Body of pancreas (tissue), 4 donors: ENCODE results near the gene LITAF. TPM values are rescaled to one million over a fixed set of nuclear protein-coding genes. Genes with fewer than 3 reads are reported as not detected.
"Not testable (repeated sequence)": the region's sequence is repeated elsewhere in the genome, so short reads cannot be mapped to it uniquely, and the experiment has no call there.

ENCODE experiments used
- ATAC-seq: fragments of 150-250 bp; one replicate; pipeline ENCODE4 v1.9.1; 2016
- DNase-seq, 4 donors: peaks; one replicate each; pipeline ENCODE4 v3.0.0-alpha.2; 2019
- H3K27ac ChIP-seq, 4 donors: fragments of 200-600 bp; sonication (generic); 1 replicate in 3 of 4; 2 replicates in 1 of 4; pipeline versions ENCODE4 v1.5.1 to v1.6.1; 2016 to 2019; ENCODE audit warnings: mild to moderate bottlenecking in 1 of 4, mixed read lengths in 1 of 4, moderate library complexity in 1 of 4
- H3K27me3 ChIP-seq, 2 donors: fragments of 200-600 bp; sonication (generic); one replicate each; pipeline ENCODE4 v1.6.0; 2016; ENCODE audit warnings: mild to moderate bottlenecking in 1 of 2
- H3K36me3 ChIP-seq, 2 donors: fragments of 200-600 bp; sonication (generic); replicated peaks in 1 of 2; 2 replicates each; pipeline ENCODE4 v1.5.1; 2016; ENCODE audit warnings: low read depth in 2 of 2; ENCODE audit not compliant: insufficient read depth in 1 of 2
- H3K4me1 ChIP-seq: fragments of 200-600 bp; sonication (generic); one replicate; pipeline ENCODE4 v1.6.0; 2016
- H3K4me3 ChIP-seq, 2 donors: fragments of 200-600 bp; sonication (generic); 1 replicate in 1 of 2; 2 replicates in 1 of 2; pipeline ENCODE4 v1.5.1; 2016 to 2019
- H3K9me3 ChIP-seq, 3 donors: fragments of 200-600 bp; sonication (generic); 1 replicate in 2 of 3; 2 replicates in 1 of 3; pipeline ENCODE4 v1.5.1; 2016
- POLR2A ChIP-seq, 3 donors: fragments of 450-650 bp; IDR thresholded peaks; one replicate each; pipeline ENCODE4 v1.6.1; 2016; ENCODE audit warnings: antibody characterized with exemption in 3 of 3, mild to moderate bottlenecking in 2 of 3
- WGBS, 2 donors: methylation state at CpG; one replicate each; pipeline ENCODE4 v1.1.5; 2017; 5-methylcytosine and 5-hydroxymethylcytosine counted together
- intact Hi-C: fragments of 100-400 bp; cut with DNase I; formaldehyde crosslinking; loops from one replicate; pipeline ENCODE4 v1.15.1; 2023
- total RNA-seq, 2 donors: library from RNA; depleted of rRNA; stranded (reverse); fragments of >200 nt; gene quantifications; one replicate each; pipeline ENCODE4 v1.1.0, GENCODE V29; 2016
- TF ChIP-seq, protein P1 (sequence below), 7 experiments: fragments of 450-650 bp in 4 of 7; fragments of 200-600 bp in 3 of 7; sonication (generic) in 3 of 7; IDR thresholded peaks; one replicate each; pipeline ENCODE4 v1.5.1; 2016 to 2019; ENCODE audit warnings: antibody characterized with exemption in 7 of 7

The LITAF gene
- total RNA-seq, 2 donors from 2014 or later: 24.9 to 25.7 TPM

DNA sequence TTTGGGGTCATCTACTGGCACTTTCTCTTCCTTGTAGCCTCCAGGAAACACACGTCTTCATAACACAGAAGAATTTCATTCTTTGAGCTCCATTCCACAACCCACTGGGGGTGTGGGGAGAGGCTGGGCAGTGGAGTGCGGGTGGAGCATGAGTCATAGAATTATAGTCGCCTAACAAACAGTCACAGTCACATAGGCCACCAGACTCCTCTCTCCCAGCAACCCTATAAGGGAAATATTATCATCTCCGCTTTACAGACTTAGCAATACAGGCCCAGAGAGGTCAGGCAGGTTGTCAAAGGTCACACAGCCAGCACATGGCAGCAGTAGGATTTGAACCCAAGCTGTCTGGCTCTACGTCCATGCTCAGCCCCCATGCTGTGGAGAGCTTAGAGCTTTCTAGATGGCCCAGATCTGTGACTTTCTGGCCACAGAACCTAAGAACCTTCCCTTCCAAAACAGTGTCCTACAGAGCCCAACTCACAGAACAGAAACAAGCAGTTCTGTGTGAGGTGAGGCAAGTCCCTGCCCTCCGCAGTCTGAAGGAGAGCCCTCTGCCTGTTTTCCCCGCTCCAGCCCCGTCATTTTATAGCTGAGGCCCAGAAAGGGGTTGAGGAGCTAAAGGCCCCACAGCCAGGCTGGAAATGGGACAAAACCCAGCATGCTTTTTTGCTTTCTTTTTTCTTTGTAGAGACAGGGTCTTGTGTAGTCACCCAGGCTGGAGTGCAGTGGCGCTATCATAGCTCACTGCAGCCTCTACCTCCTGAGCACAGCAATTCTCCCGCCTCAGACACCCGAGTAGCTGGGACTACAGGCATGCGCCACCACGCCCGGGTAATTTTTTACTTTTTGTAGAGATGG lies 10.7 kb upstream of the LITAF start:
- Histone ChIP-seq H3K9me3 (no peaks in the 10 kb centered on the region), H3K27ac (peak overlapping the region; percentile 18 to 78 (median 72)), H3K4me1 (peaks cover 9% of the 10 kb centered on the region), H3K4me3 (no peak overlapping the region), H3K27me3 (no peaks in the 10 kb centered on the region), H3K36me3 (no peaks in the 10 kb centered on the region)
- intact Hi-C loops: no loop called here
- TF ChIP-seq, protein P1, sequence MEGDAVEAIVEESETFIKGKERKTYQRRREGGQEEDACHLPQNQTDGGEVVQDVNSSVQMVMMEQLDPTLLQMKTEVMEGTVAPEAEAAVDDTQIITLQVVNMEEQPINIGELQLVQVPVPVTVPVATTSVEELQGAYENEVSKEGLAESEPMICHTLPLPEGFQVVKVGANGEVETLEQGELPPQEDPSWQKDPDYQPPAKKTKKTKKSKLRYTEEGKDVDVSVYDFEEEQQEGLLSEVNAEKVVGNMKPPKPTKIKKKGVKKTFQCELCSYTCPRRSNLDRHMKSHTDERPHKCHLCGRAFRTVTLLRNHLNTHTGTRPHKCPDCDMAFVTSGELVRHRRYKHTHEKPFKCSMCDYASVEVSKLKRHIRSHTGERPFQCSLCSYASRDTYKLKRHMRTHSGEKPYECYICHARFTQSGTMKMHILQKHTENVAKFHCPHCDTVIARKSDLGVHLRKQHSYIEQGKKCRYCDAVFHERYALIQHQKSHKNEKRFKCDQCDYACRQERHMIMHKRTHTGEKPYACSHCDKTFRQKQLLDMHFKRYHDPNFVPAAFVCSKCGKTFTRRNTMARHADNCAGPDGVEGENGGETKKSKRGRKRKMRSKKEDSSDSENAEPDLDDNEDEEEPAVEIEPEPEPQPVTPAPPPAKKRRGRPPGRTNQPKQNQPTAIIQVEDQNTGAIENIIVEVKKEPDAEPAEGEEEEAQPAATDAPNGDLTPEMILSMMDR (IDR thresholded peaks at IDR 0.05): no peak
- peak in 1 of 3 donors; percentile 11 for TF ChIP-seq POLR2A (IDR thresholded peaks at IDR 0.05)
- WGBS, 2 donors: 68 to 77% methylated on average over 13 to 14 of the region's 14 CpGs
- ATAC-seq (peak; percentile 79), DNase-seq (peak; percentile 21 to 55 (median 37))

DNA sequence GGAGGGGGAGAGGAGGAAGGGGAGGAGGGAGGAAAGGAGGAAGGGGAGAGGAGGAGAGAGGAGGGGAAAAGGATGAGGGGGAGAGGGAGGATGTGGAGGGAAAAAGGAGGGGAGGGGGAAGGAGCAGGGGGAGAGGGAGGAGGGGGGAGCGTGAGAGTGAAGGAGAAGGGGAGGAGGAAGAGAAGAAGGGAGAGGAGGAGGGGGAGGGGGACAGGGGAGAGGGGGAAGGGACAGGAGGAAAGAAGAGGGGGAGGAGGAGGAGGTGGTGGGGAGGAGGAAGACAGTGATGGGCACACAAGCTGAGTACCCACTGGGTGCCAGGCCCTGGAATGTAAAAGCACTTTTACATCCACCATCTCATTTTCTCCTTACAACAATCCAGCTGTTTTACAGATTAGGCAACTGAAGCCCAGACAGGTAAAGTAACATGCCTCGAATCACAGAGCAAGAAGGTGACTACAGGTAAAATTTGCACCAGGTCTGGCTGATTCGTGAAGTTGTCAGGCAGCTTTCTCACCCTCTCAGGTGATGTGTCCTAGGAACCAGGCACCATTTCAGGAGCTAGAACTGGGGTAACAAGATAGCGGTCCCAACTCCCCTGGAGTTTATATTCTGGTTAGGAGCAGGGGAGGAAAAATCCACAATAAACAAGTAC lies 10.0 kb upstream of the LITAF start:
- Histone ChIP-seq H3K36me3 (no peaks in the 10 kb centered on the region), H3K9me3 (no peaks in the 10 kb centered on the region), H3K4me1 (peaks cover 9% of the 10 kb centered on the region), H3K4me3 (no peak overlapping the region), H3K27me3 (no peaks in the 10 kb centered on the region), H3K27ac (peak overlapping the region; percentile 18 to 78 (median 72))
- 50 to 53% methylated on average over 3 to 4 of the region's 4 CpGs for WGBS, 2 donors
- ATAC-seq: no peak
- no peak for DNase-seq
- TF ChIP-seq POLR2A (IDR thresholded peaks at IDR 0.05): no peak
- TF ChIP-seq, protein P1 (IDR thresholded peaks at IDR 0.05): no peak
- intact Hi-C loops: no loop called here

DNA sequence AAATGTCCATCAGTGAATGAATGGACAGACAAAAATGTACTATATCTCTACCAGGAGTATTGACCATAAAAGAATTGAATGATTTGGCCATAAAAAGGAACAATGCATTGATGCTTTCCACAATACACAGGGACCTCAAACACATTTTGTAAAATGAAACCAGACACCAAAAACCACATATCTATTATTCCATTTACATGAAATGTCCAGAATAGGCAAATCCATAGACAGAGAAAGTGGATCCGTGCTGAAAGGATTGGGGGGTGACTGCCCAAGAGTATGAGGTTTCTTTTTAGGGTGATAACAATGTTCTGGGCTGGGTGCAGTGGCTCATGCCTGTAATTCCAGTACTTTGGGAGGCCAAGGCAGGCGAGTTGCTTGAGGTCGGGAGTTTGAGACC lies 6.9 kb upstream of the LITAF start:
- Histone ChIP-seq H3K9me3 (no peaks in the 10 kb centered on the region), H3K27me3 (no peaks in the 10 kb centered on the region), H3K4me3 (no peak overlapping the region), H3K36me3 (no peaks in the 10 kb centered on the region), H3K27ac (no peak overlapping the region), H3K4me1 (peaks cover 9% of the 10 kb centered on the region)
- DNase-seq (no peak), ATAC-seq (no peak)
- intact Hi-C loops: no loop called here
- no peak for TF ChIP-seq POLR2A (IDR thresholded peaks at IDR 0.05)
- TF ChIP-seq, protein P1 (IDR thresholded peaks at IDR 0.05): no peak
- 61 to 80% methylated on average over 3 of the region's 3 CpGs for WGBS, 2 donors

DNA sequence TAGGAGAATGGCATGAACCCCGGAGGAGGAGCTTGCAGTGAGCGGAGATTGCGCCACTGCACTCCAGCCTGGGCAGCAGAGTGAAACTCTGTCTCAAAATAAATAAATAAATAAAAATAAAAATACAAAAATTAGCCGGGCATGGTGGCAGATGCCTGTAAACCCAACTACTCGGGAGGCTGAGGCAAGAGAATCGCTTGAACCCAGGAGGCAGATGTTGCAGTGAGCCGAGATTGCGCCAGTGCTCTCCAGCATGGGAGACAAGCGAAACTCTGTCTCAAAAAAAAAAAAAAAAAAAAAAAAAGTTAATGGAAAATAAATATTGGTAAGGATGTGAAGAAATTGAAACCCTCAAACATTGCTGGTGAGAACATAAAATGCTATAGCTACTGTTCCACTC lies 6.4 kb upstream of the LITAF start:
- H3K27me3 ChIP-seq, DNase-seq, H3K4me1 ChIP-seq, H3K4me3 ChIP-seq, intact Hi-C loops, ATAC-seq, H3K36me3 ChIP-seq, H3K27ac ChIP-seq, H3K9me3 ChIP-seq: not testable (repeated sequence)
- 87 to 89% methylated on average over 9 of the region's 9 CpGs for WGBS, 2 donors

DNA sequence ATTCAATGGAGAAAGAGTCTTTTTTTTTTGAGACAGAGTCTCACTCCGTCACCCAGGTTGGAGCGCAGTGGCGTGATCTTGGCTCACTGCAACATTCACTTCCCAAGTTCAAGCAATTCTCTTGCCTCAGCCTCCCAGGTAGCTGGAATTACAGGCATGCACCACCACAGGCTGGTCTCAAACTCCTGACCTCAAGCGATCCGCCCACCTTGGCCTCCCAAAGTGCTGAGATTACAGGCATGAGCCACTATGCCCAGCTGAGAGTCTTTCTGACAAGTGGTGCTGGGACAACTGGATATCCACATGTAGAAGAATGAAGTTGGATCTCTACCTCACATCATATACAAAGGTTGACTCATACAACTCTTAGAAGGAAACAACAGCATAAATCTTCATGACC lies 4.9 kb upstream of the LITAF start:
- H3K4me3 ChIP-seq, ATAC-seq, DNase-seq, H3K36me3 ChIP-seq, H3K9me3 ChIP-seq, intact Hi-C loops, H3K4me1 ChIP-seq, H3K27me3 ChIP-seq, H3K27ac ChIP-seq: not testable (repeated sequence)
- 75 to 93% methylated on average over 5 of the region's 5 CpGs for WGBS, 2 donors
